Measurements from ENCODE around the gene SLIT1. TPM values are rescaled to one million over a fixed set of nuclear protein-coding genes. Genes with fewer than 3 reads are reported as not detected.

Gene SLIT1
- total RNA-seq, 4 donors from 2014 or later, result not detected

- no peak overlapping the region for H3K4me3 ChIP-seq (ENCODE audit: low read depth, poor library complexity, severe bottlenecking)
- intact Hi-C loops (cut with DNase I; ENCODE audit: low total_unique reads), result no loop called here
- no peak for DNase-seq (ENCODE audit: low spot score in 2 of 2)
- 66 to 67% methylated on average over 3 of the region's 3 CpGs for WGBS, 2 donors
- no peak for TF ChIP-seq CTCF (IDR thresholded peaks at IDR 0.05)
- no peak for TF ChIP-seq POLR2A (IDR thresholded peaks at IDR 0.05)
Measured at GRCh38 chr10:97217299-97217698, 31.5 kb upstream of the SLIT1 start.

GRCh38 chr10:97215619-97216260 is 30.0 kb upstream of the SLIT1 start:
- WGBS, 2 donors, result 83 to 85% methylated on average over 15 of the region's 15 CpGs
- intact Hi-C loops (cut with DNase I; ENCODE audit: low total_unique reads), result no loop called here
- TF ChIP-seq POLR2A (IDR thresholded peaks at IDR 0.05) (no peak), CTCF (IDR thresholded peaks at IDR 0.05) (no peak)
- DNase-seq (ENCODE audit: low spot score in 2 of 2), result no peak
- no peak overlapping the region for H3K4me3 ChIP-seq (ENCODE audit: low read depth, poor library complexity, severe bottlenecking)

GRCh38 chr10:97213431-97213830 is 27.7 kb upstream of the SLIT1 start:
- intact Hi-C loops (cut with DNase I; ENCODE audit: low total_unique reads), result no loop called here
- no peak for TF ChIP-seq CTCF (IDR thresholded peaks at IDR 0.05)
- no peak for TF ChIP-seq POLR2A (IDR thresholded peaks at IDR 0.05)
- no peak overlapping the region for H3K4me3 ChIP-seq (ENCODE audit: low read depth, poor library complexity, severe bottlenecking)
- 71 to 73% methylated on average over 9 of the region's 9 CpGs for WGBS, 2 donors
- no peak for DNase-seq (ENCODE audit: low spot score in 2 of 2)

GRCh38 chr10:97211229-97211628 is 25.5 kb upstream of the SLIT1 start:
- 81 to 84% methylated on average over 9 of the region's 9 CpGs for WGBS, 2 donors
- TF ChIP-seq CTCF (IDR thresholded peaks at IDR 0.05) (no peak), POLR2A (IDR thresholded peaks at IDR 0.05) (no peak)
- DNase-seq (ENCODE audit: low spot score in 2 of 2), result peak in 1 of 2 donors; percentile 73
- intact Hi-C loops (cut with DNase I; ENCODE audit: low total_unique reads), result no loop called here
- no peak overlapping the region for H3K4me3 ChIP-seq (ENCODE audit: low read depth, poor library complexity, severe bottlenecking)

- peak; percentile 49 to 93 for DNase-seq (ENCODE audit: low spot score in 2 of 2)
- TF ChIP-seq CTCF (IDR thresholded peaks at IDR 0.05), result peak in 1 of 3 donors; percentile 46
- TF ChIP-seq POLR2A (IDR thresholded peaks at IDR 0.05), result no peak
- WGBS, 2 donors, result 5 to 7% methylated on average over 8 of the region's 8 CpGs
- no peak overlapping the region for H3K4me3 ChIP-seq (ENCODE audit: low read depth, poor library complexity, severe bottlenecking)
- intact Hi-C loops (cut with DNase I; ENCODE audit: low total_unique reads), result no loop called here
Measured at GRCh38 chr10:97210543-97210960, 24.8 kb upstream of the SLIT1 start.

Data from lower leg skin (tissue), 4 donors.